Measurements from ENCODE around the gene MMRN1.

DNA sequence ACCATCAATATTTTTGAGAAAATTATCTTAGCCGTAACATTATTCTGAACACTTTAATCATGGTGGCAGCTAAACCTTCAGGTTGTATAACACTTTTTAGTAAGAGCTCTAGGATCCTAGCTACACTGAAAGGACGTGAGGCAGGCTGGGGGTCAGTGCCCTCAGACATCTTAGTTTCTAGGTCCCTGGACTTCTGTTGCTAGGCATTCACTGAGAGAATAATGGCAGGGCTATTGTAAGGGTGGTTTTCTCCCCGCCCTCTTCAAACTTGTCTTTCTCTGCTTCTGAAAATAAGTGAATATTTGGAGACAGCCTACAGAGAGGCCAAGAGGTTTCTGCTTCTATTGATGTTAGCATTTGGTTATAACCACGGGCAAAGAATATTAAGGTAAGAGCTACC is 15.4 kb upstream of the MMRN1 start:
- TF ChIP-seq ARNTL (CRISPR knock-in tag; IDR thresholded peaks at IDR 0.05; ENCODE audit: borderline replicate concordance, low read depth) (no peak), RARB (CRISPR knock-in tag; IDR thresholded peaks at IDR 0.05) (no peak), ZC3H10 (CRISPR knock-in tag; IDR thresholded peaks at IDR 0.05) (no peak), TCF4 (CRISPR knock-in tag; IDR thresholded peaks at IDR 0.05; ENCODE audit: borderline replicate concordance) (no peak), ZFP30 (CRISPR knock-in tag; IDR thresholded peaks at IDR 0.05) (no peak), ZNF8 (CRISPR knock-in tag; IDR thresholded peaks at IDR 0.05) (no peak), PPARA (CRISPR knock-in tag; IDR thresholded peaks at IDR 0.05; ENCODE audit: borderline replicate concordance) (no peak)
- TF ChIP-seq, protein P1, sequence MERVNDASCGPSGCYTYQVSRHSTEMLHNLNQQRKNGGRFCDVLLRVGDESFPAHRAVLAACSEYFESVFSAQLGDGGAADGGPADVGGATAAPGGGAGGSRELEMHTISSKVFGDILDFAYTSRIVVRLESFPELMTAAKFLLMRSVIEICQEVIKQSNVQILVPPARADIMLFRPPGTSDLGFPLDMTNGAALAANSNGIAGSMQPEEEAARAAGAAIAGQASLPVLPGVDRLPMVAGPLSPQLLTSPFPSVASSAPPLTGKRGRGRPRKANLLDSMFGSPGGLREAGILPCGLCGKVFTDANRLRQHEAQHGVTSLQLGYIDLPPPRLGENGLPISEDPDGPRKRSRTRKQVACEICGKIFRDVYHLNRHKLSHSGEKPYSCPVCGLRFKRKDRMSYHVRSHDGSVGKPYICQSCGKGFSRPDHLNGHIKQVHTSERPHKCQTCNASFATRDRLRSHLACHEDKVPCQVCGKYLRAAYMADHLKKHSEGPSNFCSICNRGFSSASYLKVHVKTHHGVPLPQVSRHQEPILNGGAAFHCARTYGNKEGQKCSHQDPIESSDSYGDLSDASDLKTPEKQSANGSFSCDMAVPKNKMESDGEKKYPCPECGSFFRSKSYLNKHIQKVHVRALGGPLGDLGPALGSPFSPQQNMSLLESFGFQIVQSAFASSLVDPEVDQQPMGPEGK (CRISPR knock-in tag; IDR thresholded peaks at IDR 0.05; ENCODE audit: borderline replicate concordance): no peak
- TF ChIP-seq, protein P2, sequence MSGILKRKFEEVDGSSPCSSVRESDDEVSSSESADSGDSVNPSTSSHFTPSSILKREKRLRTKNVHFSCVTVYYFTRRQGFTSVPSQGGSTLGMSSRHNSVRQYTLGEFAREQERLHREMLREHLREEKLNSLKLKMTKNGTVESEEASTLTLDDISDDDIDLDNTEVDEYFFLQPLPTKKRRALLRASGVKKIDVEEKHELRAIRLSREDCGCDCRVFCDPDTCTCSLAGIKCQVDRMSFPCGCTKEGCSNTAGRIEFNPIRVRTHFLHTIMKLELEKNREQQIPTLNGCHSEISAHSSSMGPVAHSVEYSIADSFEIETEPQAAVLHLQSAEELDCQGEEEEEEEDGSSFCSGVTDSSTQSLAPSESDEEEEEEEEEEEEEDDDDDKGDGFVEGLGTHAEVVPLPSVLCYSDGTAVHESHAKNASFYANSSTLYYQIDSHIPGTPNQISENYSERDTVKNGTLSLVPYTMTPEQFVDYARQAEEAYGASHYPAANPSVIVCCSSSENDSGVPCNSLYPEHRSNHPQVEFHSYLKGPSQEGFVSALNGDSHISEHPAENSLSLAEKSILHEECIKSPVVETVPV (CRISPR knock-in tag; IDR thresholded peaks at IDR 0.05): no peak
- TF ChIP-seq, protein P3, sequence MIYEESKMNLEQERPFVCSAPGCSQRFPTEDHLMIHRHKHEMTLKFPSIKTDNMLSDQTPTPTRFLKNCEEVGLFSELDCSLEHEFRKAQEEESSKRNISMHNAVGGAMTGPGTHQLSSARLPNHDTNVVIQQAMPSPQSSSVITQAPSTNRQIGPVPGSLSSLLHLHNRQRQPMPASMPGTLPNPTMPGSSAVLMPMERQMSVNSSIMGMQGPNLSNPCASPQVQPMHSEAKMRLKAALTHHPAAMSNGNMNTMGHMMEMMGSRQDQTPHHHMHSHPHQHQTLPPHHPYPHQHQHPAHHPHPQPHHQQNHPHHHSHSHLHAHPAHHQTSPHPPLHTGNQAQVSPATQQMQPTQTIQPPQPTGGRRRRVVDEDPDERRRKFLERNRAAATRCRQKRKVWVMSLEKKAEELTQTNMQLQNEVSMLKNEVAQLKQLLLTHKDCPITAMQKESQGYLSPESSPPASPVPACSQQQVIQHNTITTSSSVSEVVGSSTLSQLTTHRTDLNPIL (CRISPR knock-in tag; IDR thresholded peaks at IDR 0.05; ENCODE audit: low read depth): no peak
